Fibroblast of mammary gland (primary cell): ENCODE data around the gene FXYD2.

Source experiments
- DNase-seq: peaks from one replicate; pipeline ENCODE4 v3.0.0-alpha.2; 2010; ENCODE audit warnings: low read depth
- H3K4me3 ChIP-seq: 2 replicates; pipeline ENCODE4 v1.5.1; 2011; ENCODE audit warnings: low read depth, mild to moderate bottlenecking, low read length, moderate library complexity; ENCODE audit not compliant: control insufficient read depth
- CTCF ChIP-seq: conservative IDR thresholded peaks from 2 replicates; pipeline ENCODE4 v1.5.1; 2011; ENCODE audit warnings: low read depth, low read length, inconsistent platforms; ENCODE audit not compliant: control insufficient read depth, insufficient read depth

FXYD2 gene

GRCh38 chr11:117808784-117809183 is 15.8 kb downstream of the FXYD2 start:
- no peak for TF ChIP-seq CTCF
- peak; percentile 45 for DNase-seq
- H3K4me3 ChIP-seq, result no peak overlapping the region

- DNase-seq, result peak; percentile 65
- TF ChIP-seq CTCF, result peak; percentile 88
- no peak overlapping the region for H3K4me3 ChIP-seq
These were observed 16.8 kb downstream of the FXYD2 start for GRCh38 chr11:117807482-117808327.

GRCh38 chr11:117806846-117807245 is 17.7 kb downstream of the FXYD2 start:
- TF ChIP-seq CTCF, result no peak
- no peak for DNase-seq

GRCh38 chr11:117805045-117805444 is 19.5 kb downstream of the FXYD2 start:
- TF ChIP-seq CTCF, result no peak

More at GRCh38 chr11:117806846-117807245, 17.7 kb downstream of the FXYD2 start:
- H3K4me3 ChIP-seq, result no peak overlapping the region

GRCh38 chr11:117803896-117804295 is 20.6 kb downstream of the FXYD2 start:
- DNase-seq, result no peak
- H3K4me3 ChIP-seq, result no peak overlapping the region
- TF ChIP-seq CTCF, result no peak

More at GRCh38 chr11:117805045-117805444, 19.5 kb downstream of the FXYD2 start:
- H3K4me3 ChIP-seq, result no peak overlapping the region
- no peak for DNase-seq

GRCh38 chr11:117799634-117800033 is 24.9 kb downstream of the FXYD2 start:
- H3K4me3 ChIP-seq, result no peak overlapping the region
- DNase-seq, result no peak
- TF ChIP-seq CTCF, result no peak
